Activated CD4-positive, CD25-positive, alpha-beta regulatory T cell treated with anti-CD3 and anti-CD28 coated beads, Interleukin-2, amount 50 U/mL, for 24 hours (primary cell): ENCODE measurements around the gene CACNA1F.

ENCODE experiments used
- ATAC-seq, 2 donors: fragments of 150-1000 bp; cut with Tn5 transposase; one replicate each; pipeline ENCODE4 v1.10.0; 2021; ENCODE audit warnings: mild to moderate bottlenecking in 1 of 2, moderate library complexity in 1 of 2

The CACNA1F gene

DNA sequence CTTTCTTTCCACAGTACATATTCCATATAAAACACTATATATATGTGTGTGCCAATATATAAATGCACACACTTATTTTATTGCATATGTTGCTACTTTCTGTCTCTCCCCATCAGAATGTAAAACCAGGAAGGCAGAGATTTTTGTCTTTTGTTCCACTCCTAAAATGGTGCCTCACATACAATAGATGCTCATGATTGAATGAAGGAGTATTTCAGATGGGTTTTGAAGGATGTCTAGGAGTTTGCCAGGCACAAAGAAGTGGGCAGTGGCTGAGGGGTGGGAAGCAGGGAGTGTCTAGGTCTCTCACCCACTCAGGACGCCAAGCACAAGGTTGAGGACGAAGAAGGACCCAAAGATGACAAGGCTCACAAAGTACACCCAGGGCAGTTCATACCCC lies 5.4 kb downstream of the CACNA1F start:
- ATAC-seq, result no peak

DNA sequence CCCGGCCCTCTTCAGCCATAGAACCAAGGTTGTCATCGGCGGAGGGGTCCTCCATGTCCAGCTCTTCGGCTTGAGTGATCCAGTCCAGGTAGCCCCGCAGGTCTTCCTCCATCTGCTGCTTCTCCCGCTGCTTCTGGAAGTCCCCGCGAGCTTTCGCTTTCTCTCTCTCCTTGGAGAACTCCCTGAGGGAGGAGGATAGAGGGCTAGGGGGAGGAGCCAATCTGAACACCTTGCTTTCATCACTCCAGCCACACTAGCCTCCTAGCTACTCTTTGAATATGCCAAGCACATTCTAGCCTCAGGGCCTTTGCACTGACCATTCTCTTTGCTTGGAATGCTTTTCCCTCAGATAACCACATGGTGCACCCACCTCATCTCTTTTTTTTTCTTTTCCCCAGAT lies 6.2 kb downstream of the CACNA1F start:
- ATAC-seq, result no peak

DNA sequence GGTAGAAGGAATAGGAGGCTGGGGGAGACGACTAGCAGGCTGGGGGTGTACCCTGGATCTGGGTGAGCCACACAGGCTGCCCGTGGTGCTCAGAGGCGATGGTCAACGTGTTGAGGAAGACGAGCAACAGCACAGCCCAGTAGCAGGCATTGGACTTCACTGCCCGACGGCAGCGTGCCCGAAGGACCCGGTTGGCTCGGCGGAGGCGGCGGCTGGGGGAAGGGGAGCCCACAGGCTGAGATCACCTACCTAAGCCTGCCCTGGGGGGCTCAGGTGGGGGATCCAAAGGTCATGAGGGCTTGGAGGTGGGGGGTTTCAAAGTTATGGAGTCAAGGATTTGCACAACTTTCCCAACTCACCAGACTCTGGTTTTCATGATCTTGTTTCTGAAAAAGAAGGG lies 7.3 kb downstream of the CACNA1F start:
- no peak for ATAC-seq

DNA sequence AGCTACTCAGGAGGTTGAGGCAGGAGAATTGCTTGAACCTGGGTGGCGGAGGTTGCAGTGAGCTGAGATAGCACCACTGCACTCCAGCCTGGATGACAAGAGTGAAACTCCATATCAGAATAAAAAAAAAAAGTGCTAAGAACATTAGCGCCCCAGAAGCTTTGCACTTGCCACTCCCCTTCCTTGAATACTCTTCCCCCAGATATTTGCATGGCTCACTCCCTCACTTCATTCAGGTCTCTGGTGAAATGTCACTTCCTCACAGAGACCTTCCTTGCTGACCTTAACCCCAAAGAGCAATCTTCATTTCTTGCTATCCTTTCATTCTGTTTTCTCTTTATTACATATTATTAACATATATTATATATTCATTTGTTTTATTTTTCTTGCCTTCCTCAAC lies 11.3 kb downstream of the CACNA1F start:
- ATAC-seq, result no peak

DNA sequence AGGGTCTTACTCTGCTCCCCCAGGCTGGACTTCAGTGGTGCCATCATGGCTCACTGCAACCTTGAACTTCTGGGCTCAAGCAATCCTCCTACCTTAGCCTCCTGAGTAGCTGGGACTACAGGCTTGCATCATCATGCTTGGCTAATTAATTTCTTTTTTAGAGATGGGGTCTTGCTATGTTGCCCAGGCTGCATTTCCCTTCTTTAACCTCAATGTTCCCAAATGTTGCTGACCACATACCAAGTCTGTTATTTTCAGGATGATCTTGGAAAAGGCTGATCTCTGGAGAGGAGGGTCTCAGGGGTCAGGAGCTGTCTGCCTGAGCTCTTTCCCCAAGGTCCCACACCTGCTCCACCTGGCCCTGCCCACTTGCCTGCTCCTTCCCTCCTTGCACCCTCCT lies 13.0 kb downstream of the CACNA1F start:
- no peak for ATAC-seq

DNA sequence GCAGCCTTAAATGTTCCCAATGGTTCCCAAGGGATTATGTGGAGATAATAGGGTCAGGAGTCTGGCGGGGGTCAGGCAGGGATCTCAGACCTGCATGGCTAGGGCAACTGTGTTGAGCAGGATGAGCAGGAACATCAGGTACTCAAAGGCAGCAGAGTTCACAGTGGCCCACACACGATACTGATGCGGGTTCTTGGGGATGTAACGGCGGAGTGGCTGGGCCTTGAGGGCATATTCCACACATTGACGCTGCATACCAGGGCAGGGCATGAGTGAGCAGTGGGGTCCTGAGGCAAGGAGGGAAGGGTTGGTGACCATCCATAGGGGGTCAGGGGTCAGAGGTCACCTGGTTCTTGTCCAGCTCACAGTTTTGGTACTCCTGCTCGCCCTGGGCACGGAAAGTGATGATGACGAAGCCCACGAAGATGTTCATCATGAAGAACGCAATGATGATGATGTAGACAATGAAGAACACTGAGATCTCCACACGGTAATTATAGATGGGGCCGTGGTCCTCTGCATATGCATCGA lies 18.1 kb downstream of the CACNA1F start:
- no peak for ATAC-seq

DNA sequence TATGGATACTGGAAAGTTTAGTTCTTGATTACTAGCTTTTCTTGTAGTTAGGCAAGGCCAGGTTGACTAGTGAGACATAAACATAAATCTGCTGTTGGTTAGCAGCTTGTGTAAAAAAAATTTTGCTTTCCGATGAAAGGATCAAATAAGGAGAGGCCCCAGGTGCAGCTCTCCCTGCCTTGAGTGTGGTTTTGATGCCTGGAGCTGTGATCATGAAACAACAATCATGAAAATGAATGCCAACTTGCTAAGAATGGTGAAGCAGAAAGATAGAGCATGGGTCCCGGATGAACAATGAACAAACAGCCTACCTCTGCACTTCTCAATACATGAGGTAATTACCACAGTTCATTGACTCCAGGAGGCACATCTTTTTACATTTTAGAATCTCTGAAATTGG lies 18.7 kb downstream of the CACNA1F start:
- no peak for ATAC-seq

DNA sequence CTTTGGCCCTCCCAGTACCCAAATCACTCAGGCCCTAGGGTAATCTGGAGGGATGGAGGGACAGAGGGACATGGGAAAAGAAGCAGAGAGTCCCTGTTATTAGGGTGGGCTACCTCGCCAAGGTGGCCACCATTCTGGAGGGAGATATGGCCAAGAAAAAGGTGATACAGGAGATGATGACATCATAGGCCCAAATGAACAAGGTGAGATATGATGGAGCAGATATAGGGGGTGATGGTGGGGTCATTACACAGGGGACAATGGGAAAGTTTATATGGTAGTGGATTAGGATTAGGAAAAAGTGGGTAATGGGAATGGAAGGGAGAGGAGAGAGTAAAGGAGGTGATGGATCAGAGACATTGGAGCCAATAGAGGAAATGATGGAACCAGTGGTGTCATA lies 20.3 kb downstream of the CACNA1F start:
- ATAC-seq, result no peak

DNA sequence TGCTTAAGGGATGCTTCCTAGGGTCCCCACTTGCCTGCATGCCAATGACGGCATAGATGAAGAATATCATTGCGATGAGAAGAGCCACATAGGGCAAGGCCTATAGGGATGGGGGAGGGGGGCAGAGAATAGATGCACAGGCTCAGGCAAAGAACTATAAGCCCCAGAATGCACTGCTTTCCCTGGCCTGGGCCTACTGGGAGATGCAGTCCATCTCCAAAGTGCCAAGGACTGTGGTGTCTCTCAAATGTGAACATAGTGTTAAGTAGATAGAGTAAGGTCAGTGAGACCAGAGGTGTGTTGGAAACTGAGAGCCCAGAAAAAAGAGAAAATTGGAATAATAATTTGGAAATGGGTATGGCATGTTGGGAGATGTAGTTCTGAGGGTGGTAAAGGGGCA lies 20.9 kb downstream of the CACNA1F start:
- ATAC-seq, result no peak

DNA sequence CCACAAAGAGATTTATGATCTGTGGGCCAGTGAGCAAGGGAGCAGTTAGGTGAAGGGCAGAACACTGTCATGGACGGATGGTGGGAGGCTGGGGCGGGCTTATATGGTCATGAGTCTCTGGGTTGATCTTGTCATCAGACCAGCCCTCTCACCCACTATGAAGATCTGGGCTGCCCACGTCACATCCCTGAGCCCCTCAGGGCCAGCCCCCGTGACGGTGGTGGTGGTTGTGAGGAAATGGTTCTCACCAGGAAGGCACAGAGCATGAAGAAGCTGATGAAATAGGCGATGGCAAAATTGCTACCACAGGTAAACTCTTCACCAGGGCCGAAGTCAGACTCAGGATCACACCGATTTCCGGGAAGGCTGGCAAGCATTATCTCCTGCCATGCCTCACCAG lies 22.1 kb downstream of the CACNA1F start:
- ATAC-seq, result no peak

DNA sequence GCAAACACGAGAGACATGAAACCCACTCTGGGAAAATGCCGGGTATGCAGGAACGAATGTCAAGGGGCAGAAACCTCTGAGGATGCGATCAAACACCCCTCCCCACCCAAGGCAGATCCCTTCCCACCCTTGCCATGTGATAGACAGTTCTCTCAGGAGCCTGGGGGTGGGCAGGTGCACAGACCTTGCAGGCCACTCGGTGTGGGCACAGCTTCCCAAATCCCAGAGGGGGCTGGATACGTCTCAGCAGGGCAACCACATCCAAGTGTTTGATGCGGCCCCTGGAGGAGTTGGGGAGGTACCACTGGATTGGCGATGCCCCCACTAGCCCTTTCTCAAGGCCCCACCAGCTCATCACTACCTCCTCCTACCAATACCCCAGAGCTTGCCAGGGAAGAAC lies 22.7 kb downstream of the CACNA1F start:
- ATAC-seq, result no peak

DNA sequence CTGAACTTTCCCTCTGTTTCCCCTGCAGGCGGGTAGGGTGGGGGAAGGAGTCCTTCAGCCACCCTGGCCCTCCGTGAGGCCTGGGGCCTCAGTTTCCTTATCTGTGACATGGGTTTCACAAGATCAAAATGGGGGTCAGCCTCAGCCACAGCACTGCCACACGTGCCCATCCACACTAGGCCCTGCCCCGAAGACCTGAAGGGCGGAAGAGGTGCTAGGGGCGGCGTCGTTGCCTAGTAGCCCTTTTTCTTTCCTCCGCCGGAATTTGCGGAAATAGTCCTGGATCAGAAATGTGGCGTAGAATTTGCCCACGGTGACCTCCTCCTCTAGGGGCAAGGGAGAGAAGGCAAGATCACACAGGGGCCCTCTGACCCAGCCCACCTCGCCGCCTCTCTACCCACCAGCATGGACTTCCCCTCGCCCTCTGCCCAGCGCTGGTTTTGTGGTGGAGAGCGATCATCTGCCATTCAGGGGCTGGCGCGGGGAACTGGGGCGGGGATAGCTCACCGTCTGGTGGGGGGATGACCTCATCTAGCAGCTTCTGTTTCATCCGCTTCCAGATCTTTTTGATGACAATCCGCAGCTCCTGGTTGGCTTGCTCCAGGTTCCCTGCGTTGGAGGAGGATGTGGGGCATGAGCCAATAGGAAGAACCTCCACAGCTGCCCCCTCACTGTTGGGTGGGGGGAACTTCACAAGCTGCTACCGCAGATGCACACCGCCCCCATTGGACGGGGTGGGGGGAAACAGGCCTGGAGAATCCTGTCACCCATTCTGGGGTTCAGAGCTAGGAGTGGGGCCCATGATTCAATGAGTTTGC lies 23.5 kb downstream of the CACNA1F start:
- ATAC-seq, result no peak

DNA sequence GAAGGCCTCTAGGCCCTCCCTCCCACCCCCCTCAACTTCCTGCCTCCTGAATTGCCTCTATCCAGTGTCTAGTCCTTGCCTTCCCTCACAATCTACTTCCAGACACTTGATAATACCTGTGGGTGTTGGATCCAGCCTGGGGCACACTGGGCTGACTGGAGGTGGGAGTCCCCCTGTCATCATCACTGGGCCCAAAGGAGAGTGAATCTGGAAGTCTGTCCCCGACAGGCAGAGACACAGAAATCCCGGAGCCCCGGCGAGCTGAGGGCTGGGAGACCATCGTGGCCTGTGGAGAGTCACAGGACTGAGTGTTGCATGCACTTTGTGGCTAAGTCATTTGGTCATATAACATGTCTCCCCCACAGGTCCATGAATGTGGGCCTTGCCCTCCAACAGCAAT lies 24.7 kb downstream of the CACNA1F start:
- ATAC-seq, result no peak

DNA sequence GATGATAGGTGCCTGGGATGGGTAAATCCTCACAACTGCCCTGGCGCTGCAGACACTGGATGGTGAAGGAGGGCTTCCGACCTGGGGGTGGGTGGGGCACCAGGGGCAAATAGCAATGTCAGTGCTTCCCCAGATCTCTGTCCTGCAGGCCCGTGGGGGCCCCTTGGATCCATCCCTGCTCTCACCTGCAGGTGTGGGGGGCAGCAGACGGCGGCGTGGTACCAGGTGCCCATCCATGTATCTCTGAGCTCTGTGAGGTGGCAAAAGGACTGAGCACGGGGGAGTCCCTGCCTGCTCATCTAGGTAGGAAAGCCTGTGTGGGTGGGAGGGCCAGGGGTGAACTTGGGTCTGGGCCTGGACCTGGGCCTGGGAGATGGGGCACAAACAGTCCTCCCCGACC lies 26.6 kb downstream of the CACNA1F start:
- no peak for ATAC-seq

DNA sequence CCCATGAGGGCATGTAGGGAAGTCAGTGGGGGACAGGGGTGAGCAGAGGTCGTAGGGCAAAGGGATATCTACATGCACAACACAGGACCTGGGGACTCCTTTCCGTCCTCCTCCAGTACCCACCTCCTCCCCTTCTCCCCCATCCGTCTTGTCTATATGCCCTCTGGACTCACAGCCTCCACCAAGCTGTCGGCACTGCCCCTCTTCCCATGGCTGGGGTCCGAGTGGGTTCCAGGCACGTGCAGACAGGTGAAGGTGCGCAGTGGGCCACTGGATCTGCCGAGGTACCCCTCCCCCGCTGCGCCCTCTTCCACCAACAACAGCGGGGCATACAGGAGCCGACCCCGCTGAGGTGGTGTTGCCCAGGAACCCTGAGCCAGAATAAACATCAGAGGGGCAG lies 27.7 kb downstream of the CACNA1F start:
- ATAC-seq, result no peak

DNA sequence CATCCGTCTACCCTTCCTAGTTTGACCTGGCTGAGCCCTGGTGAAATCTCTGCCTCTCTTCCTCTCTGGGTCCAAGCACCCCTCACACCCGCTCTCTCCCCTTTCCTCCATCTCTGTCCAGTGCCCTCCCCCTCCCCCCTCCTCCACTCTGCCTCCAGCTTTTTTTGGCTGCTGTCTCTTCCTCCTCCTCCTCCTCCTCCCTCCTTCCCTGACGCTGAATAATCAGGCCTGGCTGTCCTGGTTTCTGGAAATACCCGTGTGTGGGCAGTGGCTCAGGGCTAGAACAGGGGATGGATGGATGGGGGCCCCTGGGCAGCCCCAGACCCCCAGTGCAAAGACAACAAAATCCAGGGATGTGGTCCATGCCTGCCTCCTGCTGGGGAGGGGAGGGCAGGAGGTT lies 28.4 kb downstream of the CACNA1F start:
- no peak for ATAC-seq

DNA sequence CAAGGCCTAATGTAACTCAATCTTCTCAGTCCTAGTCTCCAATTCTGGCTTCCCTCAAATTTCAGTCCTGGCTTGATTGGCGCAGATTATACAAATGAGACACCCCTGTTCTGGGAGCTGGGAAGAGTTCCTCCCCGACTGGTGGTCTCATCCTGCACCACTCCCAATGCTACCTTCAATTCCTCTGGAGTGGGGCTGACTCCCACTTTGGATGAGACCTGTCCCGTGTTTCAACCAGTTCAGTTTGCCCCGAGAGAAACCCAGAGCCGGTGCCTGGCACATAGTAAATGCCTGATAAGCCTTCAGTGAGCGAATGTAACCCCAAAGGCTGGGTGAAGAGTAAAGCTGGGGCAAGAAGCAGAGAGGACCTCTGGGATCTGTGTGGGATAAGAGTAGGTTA lies 29.1 kb downstream of the CACNA1F start:
- ATAC-seq, result no peak

DNA sequence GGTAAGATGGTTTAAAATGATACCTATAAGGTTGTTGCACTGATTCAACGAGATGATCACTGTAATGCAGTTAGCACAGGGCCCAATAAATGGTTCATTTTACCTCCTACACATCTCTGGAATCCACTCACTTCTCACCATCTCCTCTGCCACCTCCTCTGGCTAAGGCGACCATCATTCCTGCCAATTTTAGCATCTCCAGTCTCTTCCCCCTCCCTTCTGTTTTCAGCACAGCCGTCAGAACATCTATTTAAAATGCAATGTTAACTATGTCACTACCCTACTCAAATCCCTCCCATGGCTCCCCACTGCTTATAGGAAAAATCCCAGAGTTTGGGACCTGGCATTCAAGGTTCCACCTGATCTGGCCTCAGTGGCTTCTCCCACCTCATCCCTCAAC lies 29.6 kb downstream of the CACNA1F start:
- ATAC-seq, result no peak

DNA sequence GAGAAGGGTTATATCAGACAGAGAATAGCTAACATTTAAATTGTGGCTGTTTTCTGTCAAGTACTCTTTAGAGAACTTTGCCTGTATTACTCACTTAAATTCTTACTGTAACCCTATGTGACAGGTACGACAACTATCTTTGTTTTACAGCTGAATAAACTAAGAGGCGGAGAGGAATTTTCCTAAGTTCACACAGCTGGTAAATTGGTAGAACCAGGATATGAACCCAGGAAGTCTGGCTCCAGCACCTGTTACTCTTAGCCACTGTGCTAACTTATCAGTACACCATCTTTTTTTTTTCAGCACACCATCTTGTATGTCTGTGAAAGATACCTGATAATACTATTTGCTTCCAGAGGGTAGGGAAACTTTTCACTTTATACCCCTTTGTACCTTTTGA lies 31.1 kb downstream of the CACNA1F start:
- ATAC-seq, result no peak

DNA sequence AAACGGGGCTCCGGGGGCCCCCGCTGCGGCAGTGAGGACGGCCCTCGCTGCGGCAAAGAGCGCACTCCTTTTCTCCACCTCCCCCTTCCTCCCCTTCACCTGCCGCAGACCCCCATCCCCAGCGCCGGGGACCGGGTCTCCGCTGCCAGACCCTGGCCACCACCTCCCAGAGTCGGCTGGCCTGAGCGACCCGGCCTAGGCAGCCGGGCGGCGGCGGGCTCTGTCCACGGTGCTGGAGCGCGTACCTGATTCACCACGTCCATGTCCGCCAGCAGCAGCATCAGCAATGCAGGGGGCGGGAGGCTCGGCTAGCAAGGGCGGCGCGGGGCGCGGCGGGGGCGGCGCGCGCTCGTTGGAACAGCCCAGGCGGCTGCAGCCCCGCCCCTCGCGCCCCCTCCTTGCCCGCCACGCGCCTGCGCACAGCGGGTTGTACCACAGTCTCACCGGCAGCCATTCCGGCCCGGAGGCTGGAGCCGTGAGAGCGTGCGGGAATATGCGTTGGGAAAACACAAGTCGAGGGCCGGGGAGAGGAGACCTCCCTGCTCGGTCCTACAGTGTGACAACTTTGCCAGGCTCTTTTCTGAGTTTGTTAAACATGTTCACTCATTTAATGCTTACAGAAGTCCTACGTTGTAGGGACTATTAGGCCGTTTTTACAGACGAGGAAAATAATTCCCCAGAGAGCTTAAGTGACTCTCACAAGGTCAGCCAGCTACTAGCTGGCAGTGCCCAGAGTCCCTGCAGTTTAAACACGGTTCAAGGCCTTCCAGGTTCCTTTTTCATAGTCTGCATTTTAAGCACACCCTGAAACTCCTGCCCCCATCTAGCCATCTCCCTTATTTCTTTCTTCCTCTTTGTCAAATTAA lies 33.0 kb downstream of the CACNA1F start, which contains the start of gene SYP:
Gene SYP (minus strand): TSS at position 288 of the 866 bp plus-strand sequence. CDS start 7 bp downstream, at position 281.
- ATAC-seq, result peak; percentile 99

DNA sequence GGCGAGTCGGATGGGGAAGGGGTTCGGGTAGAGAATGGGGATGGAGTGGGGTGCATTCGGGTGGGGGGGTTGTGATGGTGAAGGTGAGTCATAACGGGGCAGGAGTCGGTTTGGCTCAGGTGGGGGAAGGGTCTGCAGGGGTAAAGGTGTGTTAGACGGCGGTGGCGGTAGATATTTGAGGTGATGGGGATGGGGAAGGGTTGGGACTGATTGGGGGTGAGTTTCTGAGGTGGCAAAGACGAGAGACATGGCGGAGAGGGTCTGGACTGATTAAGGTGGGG lies 33.9 kb downstream of the CACNA1F start:
- no peak for ATAC-seq

DNA sequence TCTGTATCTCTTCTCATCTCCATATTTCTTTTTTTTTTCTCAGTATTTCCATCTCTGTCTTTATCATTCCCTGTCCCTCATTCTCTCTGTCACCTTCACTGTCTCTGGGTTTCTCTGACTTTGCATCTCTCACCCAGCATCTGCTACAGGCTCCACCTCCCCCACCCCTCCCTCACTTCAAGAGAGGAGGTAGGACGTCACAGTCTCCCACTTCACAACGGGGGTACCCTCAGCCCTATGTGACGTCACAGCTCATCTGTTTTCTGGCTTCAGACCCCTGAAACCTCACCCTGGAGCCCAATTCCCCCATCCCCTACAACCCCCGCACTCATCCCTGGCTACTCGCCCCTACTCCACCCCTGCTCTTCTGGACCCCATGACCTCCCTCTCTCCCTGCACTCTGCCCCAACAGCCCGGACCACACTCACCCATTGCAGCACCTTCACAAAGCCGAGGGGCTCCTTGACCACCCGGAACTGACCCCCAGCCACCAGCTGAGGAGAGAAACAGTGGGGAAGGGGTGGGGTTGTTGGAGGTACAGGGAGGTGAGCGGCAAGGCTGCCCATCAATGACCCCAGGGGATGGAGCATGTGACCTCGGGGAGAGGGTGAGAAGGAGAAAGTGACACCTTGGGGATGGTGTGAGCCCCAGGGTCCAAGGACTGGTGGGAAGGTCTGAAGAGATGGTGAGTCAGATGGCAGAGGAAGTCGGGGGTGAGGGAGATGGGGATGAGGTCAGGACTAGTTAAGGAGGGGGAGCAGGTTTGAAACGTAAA lies 34.4 kb downstream of the CACNA1F start:
- ATAC-seq, result no peak

DNA sequence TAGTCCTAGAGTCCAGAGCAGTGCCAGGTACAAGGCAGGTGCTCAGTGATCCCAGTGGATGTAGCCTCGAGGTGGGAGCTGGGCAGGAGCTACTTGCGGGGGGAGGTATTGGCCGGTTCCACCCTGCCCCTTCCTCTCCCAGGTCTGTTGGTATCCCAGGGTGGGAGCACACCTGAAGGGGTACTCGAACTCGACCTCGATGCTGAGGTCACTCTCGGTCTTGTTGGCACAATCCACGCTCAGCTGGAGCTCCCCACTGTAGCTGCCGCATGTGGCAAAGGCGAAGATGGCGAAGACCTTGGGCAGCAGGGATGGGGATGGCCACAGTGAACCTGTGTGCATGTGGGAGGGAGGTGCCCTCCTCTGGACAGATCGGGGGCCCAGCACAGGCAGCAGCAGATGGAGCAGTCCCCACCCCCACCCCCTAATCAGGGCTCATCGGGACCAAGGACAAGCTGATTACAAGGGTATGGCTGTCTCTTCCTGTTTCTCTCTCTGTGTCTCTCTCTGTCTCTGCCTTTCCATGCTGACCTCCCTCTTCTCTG lies 35.5 kb downstream of the CACNA1F start:
- ATAC-seq, result no peak
